ENCODE data around the gene TNRC6A.
"Not testable (repeated sequence)": the region's sequence is repeated elsewhere in the genome, so short reads cannot be mapped to it uniquely, and the experiment has no call there.

Gene TNRC6A

DNA sequence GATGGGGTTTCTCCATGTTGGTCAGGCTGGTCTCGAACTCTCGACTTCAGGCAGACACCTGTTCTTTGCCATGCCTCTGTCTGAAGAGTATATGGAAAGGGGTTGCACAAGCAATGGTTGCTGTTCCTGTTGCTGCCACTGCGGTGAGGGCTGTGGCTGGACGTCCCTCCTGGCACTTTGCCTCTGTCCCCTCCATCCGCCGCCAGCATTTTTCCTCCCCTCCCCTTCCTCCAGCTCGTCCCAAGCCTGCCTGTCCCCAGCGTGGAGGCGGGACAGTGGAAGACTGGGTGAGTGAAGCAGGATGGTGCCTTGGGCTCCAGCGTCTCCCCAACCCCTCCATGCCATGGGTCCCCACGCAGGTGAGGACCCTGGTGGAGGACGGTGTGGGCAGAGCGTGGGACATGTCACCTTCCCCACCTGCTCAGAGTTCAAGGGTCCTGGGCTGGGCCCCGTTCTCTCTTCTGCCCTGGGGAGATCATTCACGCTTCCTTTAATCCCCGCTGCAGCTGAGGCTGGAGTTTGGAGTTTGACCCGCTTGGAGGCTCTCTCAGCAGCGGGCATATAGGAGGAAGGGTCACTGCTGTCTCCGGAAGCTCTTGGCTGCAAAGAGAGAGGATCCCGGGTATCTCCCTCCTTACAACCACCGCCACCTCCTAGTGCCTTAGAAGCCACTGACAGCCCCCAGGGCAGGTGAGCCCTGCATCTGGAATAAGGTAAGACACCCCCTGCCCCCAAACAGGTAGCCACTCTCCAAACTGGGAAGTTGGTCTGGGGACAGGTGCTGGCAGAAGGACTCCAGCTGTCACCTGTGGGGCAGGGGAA is 116.5 kb downstream of the TNRC6A start, which contains the start of gene SLC5A11:
Gene SLC5A11, plus strand, starts transcription at position 238 of the 822 bp plus-strand sequence. CDS start 12,681 bp downstream, outside the sequence.
- DNase-seq (ENCODE audit: low read depth, low spot score) = no peak

DNA sequence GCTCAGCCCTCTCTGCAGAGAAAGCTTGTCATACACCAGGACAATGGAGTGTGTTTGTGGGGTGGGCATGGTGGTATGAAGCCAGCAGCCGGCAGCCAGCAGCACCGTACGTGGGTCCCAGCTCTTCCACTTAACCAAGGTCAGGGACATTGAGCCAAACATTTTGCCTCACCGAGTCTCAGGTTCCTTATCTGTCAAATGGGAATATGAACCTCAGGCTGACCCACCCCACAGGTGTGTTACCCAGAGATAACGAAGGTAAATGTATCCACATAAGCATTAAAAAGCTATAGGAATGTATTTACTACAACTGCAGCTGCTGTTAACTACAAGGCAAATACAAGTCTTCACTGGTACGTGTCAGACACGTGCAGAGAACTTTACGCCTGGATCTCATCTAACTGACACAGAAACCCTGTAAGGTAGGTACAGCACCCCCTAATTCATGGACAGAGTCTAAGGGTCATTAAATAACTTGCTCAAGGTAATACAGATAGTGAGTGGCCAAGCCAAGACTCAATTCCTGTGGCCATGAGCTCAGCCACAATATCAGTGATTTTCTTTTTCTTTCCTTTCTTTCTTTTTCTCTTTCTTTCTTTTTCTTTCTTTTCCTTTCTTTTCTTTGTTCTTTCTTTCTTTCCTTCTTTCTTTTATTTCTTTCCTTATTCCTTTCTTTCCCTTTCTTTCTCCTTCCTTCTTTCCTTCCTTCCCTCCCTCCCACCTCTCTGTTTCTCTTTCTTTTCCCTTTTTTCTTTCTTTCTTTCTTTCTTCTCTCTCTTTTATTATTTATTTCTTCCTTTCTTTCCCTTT is 117.3 kb downstream of the TNRC6A start:
- no peak for DNase-seq (ENCODE audit: low read depth, low spot score)

GRCh38 chr16:24847358-24847664 is 117.9 kb downstream of the TNRC6A start:
- DNase-seq (ENCODE audit: low read depth, low spot score) = no peak

GRCh38 chr16:24848065-24848464 is 118.6 kb downstream of the TNRC6A start:
- peak; percentile 57 for DNase-seq (ENCODE audit: low read depth, low spot score)

GRCh38 chr16:24849641-24850040 is 120.2 kb downstream of the TNRC6A start:
- DNase-seq (ENCODE audit: low read depth, low spot score) = no peak

GRCh38 chr16:24850289-24850938 is 121.0 kb downstream of the TNRC6A start:
- DNase-seq (ENCODE audit: low read depth, low spot score) = peak; percentile 46

DNA sequence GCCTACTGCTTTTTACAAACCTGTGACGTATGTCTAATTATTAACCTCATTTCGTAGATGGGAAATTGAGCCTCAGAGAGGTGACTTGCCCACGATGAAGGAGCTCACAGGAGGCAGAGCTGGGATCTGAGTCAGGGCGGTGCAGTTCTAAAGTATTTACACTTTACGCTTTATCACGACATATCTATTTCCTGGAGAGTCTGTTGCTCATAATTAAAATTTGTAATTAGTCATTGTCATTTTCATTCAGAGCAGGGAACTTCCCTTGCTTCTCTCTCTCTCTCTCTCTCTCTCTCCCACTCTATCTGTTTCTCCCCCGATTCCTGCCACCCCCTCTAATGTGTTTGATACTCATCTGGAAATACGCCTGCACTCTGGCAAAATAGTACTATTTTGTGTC is 122.2 kb downstream of the TNRC6A start:
- no peak for DNase-seq (ENCODE audit: low read depth, low spot score)

- no peak for DNase-seq (ENCODE audit: low read depth, low spot score)
These were observed 122.8 kb downstream of the TNRC6A start for GRCh38 chr16:24852281-24852721.

DNA sequence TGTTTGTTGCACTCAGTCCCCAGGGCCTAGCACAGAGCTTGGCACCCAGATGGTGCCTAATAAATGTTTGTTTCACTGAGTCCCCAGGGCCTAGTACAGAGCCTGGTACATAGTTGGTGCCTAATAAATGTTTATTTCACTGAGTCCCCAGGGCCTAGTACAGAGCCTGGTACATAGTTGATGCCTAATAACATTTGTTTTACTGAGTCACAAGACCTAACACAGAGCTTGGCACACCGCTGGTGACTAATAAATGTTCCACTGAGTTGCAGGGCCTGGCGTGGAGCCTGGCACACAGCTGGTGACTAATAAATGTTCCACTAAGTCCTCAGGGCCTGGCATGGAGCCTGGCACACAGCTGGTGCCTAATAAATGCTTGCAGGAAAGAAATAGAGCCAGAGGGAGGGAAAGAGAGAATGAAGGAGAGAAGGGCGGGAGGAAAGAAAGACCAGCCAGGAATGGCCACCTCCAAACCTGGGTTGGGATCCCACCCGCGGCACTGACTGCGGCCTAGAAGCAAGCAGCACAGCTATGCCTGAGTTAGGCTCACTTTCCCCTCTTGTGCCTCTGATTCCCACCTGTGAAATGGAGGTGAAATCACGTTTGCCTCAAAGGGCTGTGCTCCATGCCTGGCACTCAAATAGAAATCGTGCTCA is 123.8 kb downstream of the TNRC6A start:
- no peak for DNase-seq (ENCODE audit: low read depth, low spot score)

GRCh38 chr16:24853830-24854229 is 124.4 kb downstream of the TNRC6A start:
- peak; percentile 58 for DNase-seq (ENCODE audit: low read depth, low spot score)

DNA sequence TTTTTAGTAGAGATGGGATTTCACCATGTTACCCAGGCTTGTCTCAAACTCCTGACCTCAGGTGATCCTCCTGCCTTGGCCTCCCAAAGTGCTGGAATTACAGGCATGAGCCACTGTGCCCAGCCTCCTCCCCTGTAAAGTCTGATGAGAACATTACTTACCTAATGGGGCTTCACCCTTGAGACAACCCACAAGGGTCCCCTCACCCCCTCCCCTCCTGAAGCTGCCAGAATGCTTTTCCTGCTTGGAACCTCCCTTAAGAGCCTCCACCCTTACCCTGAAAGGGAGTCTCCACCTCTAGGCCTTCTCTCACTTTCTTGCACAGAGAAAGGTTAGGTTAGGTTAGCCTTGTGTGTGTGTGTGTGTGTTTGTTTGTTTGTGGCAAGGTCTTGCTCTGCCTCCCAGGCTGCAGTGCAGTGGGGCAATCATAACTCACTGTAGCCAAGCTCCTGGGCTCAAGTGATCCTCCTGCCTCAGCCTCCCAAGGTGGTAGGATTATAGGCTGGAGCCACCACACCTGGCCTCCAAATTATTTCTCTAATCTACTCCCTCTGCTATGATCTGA is 125.2 kb downstream of the TNRC6A start:
- no peak for DNase-seq (ENCODE audit: low read depth, low spot score)

DNA sequence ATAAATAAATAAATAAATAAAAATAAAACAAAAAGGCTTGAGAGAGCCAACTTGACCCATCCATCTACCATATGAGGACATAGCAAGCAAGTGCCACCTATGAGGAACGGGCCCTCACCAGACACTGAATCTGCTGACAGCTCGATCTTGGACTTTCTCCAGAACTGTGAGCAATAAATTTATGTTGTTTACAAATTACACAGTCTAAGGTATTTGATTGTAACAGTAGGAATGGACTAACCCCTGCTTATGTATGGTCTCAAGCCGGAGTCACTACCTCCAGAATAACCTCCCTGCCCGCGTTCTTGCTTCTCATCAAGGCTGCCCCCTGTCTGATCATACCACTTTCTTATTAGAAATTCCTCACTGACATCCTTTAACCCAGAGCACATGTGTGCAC is 126.2 kb downstream of the TNRC6A start:
- DNase-seq (ENCODE audit: low read depth, low spot score) = no peak

DNA sequence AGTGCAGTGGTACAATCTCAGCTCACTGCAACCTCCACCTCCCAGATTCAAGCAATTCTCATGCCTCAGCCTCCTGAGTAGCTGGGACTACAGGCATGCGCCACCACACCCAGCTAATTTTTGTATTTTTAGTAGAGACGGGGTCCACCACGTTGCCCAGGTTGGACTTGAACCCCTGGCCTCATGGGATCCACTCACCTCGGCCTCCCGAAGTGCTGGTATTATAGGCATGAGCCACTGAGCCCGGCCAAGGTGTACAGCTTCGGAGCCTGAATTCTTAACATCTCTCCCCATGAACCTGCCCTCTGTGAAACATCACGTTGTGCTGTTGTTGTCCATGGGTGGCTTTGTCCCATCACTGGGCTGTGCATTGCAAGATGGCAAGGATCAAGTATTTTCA is 127.4 kb downstream of the TNRC6A start:
- not testable (repeated sequence) for DNase-seq (ENCODE audit: low read depth, low spot score)

GRCh38 chr16:24858219-24859041 is 129.0 kb downstream of the TNRC6A start:
- DNase-seq (ENCODE audit: low read depth, low spot score) = peak; percentile 83

GRCh38 chr16:24861461-24861860 is 132.0 kb downstream of the TNRC6A start:
- DNase-seq (ENCODE audit: low read depth, low spot score) = no peak

DNA sequence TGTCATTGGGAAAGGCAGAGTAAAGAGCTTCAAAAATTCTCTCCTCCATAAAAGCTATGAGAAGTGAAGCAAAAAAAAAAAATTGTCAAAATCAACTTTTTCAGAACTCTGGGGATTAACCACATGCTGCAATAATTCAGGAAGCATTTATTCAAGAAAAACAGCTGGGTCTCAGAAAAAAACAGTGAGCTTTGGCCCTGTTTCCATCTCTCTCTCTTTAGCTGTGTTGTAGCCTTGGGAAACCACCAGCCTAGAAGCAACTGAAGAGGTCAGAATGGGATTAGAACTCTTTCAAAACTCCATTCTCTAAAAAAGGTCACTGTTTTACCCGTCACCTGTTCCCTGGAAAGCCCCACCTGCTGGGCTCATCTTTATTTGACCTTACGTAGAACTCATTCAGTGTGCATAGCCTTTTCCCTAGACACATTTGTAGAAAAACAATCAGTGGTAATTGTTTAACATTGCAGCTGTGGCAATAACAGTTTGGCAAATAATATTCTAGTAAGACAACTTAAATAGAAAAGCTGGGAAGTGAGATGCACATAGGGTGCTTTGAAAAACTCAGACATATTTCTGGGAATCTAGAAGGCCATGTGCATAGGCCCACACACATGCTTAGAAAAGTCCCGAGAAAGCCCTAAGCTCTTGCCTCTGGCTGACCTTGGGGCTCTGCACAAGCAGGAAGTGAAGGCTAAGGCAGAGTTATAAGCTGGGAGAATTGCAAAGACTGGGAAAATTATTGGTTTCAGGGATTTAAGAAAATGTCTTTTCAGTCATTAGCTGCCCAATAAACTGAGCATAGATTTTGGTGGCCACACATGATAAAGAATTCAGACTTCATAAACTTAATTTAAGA is 134.4 kb downstream of the TNRC6A start:
- no peak for DNase-seq (ENCODE audit: low read depth, low spot score)

- no peak for DNase-seq (ENCODE audit: low read depth, low spot score)
These were observed 139.6 kb downstream of the TNRC6A start for GRCh38 chr16:24869033-24869432.

DNA sequence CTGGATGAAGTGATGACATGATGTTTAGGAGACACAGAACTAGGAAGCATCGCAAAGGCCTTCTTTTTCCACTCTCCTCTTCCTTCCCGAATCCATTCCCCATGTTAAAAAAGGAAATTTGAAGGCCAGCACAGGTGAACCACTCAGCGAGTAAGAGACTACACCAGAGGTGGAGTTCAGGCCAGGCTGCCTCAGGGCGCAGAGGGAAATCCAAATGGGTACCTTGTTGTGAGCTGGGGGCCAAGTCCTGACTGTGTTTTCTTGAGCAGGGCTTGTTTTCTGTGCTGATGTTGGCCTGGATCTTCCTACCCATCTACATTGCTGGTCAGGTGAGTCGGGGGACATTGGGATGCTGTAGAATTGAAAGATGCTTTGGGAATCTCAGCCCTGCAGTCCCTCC is 142.4 kb downstream of the TNRC6A start:
- no peak for DNase-seq (ENCODE audit: low read depth, low spot score)

- DNase-seq (ENCODE audit: low read depth, low spot score) = no peak
These were observed 143.6 kb downstream of the TNRC6A start for GRCh38 chr16:24873028-24873427.

DNA sequence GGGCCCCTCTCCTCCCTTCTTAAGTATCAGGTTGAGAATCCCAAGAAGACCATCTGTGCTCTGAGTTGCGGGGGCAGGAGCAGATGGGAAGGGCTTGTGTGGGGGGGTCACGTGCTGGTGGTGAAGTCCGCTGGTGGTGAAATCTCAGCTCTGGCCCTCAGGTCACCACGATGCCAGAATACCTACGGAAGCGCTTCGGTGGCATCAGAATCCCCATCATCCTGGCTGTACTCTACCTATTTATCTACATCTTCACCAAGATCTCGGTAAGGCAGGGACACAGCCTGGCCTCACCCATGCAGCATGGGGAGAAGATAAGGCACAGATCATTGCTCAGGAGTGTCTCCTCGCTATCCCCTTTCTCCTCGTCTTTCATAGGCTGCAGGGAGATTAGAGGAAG is 146.0 kb downstream of the TNRC6A start:
- no peak for DNase-seq (ENCODE audit: low read depth, low spot score)

All from astrocyte of the hippocampus (primary cell).